ENCODE data around the gene ZC3HAV1.

ZC3HAV1 gene

DNA sequence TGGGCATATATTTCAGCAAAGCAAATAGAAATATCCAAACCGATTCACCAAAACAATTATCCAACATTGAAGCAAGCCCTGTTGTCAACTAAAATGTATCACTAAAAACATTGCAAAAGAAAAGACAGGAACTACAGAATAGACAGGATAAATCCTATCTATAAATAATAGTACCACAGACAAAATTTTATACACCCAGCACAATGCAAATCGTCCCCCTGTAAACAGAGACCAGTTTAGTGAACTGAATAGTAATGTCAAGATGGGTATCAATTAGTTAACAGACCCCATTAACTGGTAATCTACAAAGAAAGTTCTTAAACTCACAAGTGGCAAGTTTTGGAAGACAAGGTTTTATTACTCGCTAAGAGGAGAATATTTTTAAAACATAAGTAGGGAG is 4.0 kb downstream of the ZC3HAV1 start:
- TF ChIP-seq POLR2AphosphoS5 (IDR thresholded peaks at IDR 0.05; ENCODE audit: low read depth, low read length) (no peak), SIN3A (IDR thresholded peaks at IDR 0.05; ENCODE audit: borderline replicate concordance, insufficient read depth, low read length) (no peak), FOXP2 (optimal IDR thresholded peaks at IDR 0.05; ENCODE audit: borderline replicate concordance, extremely low read depth, extremely low read length, insufficient read depth) (no peak), REST (IDR thresholded peaks at IDR 0.05; ENCODE audit: insufficient read depth in 1 of 2, low read depth in 2 of 2, low read length in 2 of 2) (no peak), TAF1 (IDR thresholded peaks at IDR 0.05; ENCODE audit: borderline replicate concordance, insufficient read depth, low read length) (no peak)

DNA sequence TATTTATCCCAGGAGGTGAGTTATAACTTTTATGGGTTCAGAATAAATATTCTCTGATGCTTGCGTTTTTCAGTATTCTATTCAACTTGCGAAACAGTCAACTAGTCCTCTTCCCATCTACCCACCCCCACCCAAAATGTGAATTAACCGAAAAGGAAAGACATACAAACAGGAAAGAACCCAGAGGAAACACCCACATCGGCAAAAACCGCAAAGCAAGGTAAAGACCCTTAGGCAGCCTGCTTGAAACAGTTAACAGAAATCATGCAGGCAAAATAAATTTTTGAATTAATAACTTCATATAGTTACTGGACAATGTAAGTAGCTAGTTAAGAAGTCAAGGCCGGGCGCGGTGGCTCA is 5.4 kb downstream of the ZC3HAV1 start:
- no peak for TF ChIP-seq TAF1 (IDR thresholded peaks at IDR 0.05; ENCODE audit: borderline replicate concordance, insufficient read depth, low read length)
- TF ChIP-seq REST (IDR thresholded peaks at IDR 0.05; ENCODE audit: insufficient read depth in 1 of 2, low read depth in 2 of 2, low read length in 2 of 2), result no peak
- no peak for TF ChIP-seq SIN3A (IDR thresholded peaks at IDR 0.05; ENCODE audit: borderline replicate concordance, insufficient read depth, low read length)
- TF ChIP-seq FOXP2 (optimal IDR thresholded peaks at IDR 0.05; ENCODE audit: borderline replicate concordance, extremely low read depth, extremely low read length, insufficient read depth), result no peak
- no peak; the same call in 1 of the 2 replicates for TF ChIP-seq POLR2AphosphoS5 (IDR thresholded peaks at IDR 0.05; ENCODE audit: low read depth, low read length)

DNA sequence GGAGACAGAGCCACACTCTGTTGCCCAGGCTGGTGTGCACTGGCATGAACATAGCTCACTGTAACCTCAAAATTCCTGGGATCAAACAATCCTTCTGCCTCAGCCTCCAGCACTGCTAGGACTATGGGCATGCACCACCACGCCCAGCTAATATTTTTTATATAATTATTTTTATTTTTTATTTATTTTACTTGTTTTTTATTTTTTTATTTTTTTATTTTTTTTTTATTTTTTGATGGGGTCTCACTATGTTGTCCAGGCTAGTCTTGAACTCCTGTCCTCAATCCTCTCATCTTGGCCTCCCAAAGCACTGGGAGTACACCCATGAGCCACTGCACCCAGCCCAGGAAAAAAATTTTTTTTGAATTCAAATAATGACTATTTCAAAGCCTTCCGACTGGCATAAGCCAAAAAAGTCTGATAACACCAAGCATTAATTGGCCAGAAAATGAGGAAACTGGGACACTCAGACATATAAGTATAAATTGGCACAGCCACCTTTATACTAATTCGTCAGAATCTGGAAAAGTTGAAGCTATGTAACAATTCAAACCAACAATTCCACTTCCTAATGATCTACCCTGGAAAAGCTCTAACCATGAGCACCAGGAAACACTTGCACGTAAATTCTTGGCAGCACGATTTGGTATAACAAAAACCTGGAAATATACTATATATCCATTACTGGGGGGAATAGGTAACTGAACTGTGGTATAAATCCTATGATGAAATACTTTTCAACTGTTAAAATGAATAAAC is 6.3 kb downstream of the ZC3HAV1 start:
- no peak for TF ChIP-seq SIN3A (IDR thresholded peaks at IDR 0.05; ENCODE audit: borderline replicate concordance, insufficient read depth, low read length)
- TF ChIP-seq POLR2AphosphoS5 (IDR thresholded peaks at IDR 0.05; ENCODE audit: low read depth, low read length), result no peak
- TF ChIP-seq FOXP2 (optimal IDR thresholded peaks at IDR 0.05; ENCODE audit: borderline replicate concordance, extremely low read depth, extremely low read length, insufficient read depth), result no peak
- no peak for TF ChIP-seq TAF1 (IDR thresholded peaks at IDR 0.05; ENCODE audit: borderline replicate concordance, insufficient read depth, low read length)
- no peak for TF ChIP-seq REST (IDR thresholded peaks at IDR 0.05; ENCODE audit: insufficient read depth in 1 of 2, low read depth in 2 of 2, low read length in 2 of 2)

GRCh38 chr7:139099172-139099947 is 10.2 kb downstream of the ZC3HAV1 start:
- TF ChIP-seq TAF1 (IDR thresholded peaks at IDR 0.05; ENCODE audit: borderline replicate concordance, insufficient read depth, low read length) (no peak), POLR2AphosphoS5 (IDR thresholded peaks at IDR 0.05; ENCODE audit: low read depth, low read length) (no peak), FOXP2 (optimal IDR thresholded peaks at IDR 0.05; ENCODE audit: borderline replicate concordance, extremely low read depth, extremely low read length, insufficient read depth) (no peak), REST (IDR thresholded peaks at IDR 0.05; ENCODE audit: insufficient read depth in 1 of 2, low read depth in 2 of 2, low read length in 2 of 2) (no peak), SIN3A (IDR thresholded peaks at IDR 0.05; ENCODE audit: borderline replicate concordance, insufficient read depth, low read length) (no peak)
